ENCODE data around the gene CD7. TPM values are rescaled to one million over a fixed set of nuclear protein-coding genes. Genes with fewer than 3 reads are reported as not detected.

CD7 gene
- total and polyA plus RNA-seq, 9 donors = 0.22 to 1.4 (median 0.50) TPM

- DNase-seq = no peak
- no peaks in the 10 kb centered on the region for H3K9me3 ChIP-seq (replicated peaks; ENCODE audit: control insufficient read depth, low read depth, low read length)
- peaks cover 43% of the 10 kb centered on the region for H3K27me3 ChIP-seq (ENCODE audit: control insufficient read depth, insufficient read depth, low read length)
- 43% methylated on average over 55 of the region's 65 CpGs for WGBS (ENCODE audit: insufficient coverage)
- H3K4me3 ChIP-seq (ENCODE audit: low read length) = no peak overlapping the region
- H3K36me3 ChIP-seq (ENCODE audit: control insufficient read depth, insufficient read depth, low read length) = no peaks in the 10 kb centered on the region
- peaks cover 6% of the 10 kb centered on the region for H3K4me1 ChIP-seq (ENCODE audit: control insufficient read depth, insufficient read depth, low read length)
- H3K27ac ChIP-seq (ENCODE audit: low read length) = no peak overlapping the region
Measured at GRCh38 chr17:82320956-82321927, 3.8 kb upstream of the CD7 start.

GRCh38 chr17:82320140-82320840 is 2.9 kb upstream of the CD7 start:
- H3K27me3 ChIP-seq (ENCODE audit: control insufficient read depth, insufficient read depth, low read length) = peaks cover 49% of the 10 kb centered on the region
- H3K36me3 ChIP-seq (ENCODE audit: control insufficient read depth, insufficient read depth, low read length) = no peaks in the 10 kb centered on the region
- no peak overlapping the region for H3K4me3 ChIP-seq (ENCODE audit: low read length)
- DNase-seq = no peak
- H3K4me1 ChIP-seq (ENCODE audit: control insufficient read depth, insufficient read depth, low read length) = peaks cover 9% of the 10 kb centered on the region
- H3K27ac ChIP-seq (ENCODE audit: low read length) = no peak overlapping the region
- no peaks in the 10 kb centered on the region for H3K9me3 ChIP-seq (replicated peaks; ENCODE audit: control insufficient read depth, low read depth, low read length)
- 70% methylated on average over 22 of the region's 26 CpGs for WGBS (ENCODE audit: insufficient coverage)

- H3K4me3 ChIP-seq (ENCODE audit: low read length) = no peak overlapping the region
- H3K27me3 ChIP-seq (ENCODE audit: control insufficient read depth, insufficient read depth, low read length) = peaks cover 55% of the 10 kb centered on the region
- H3K36me3 ChIP-seq (ENCODE audit: control insufficient read depth, insufficient read depth, low read length) = no peaks in the 10 kb centered on the region
- no peaks in the 10 kb centered on the region for H3K9me3 ChIP-seq (replicated peaks; ENCODE audit: control insufficient read depth, low read depth, low read length)
- 94% methylated on average over 27 of the region's 35 CpGs for WGBS (ENCODE audit: insufficient coverage)
- no peak for DNase-seq
- peaks cover 9% of the 10 kb centered on the region for H3K4me1 ChIP-seq (ENCODE audit: control insufficient read depth, insufficient read depth, low read length)
- no peak overlapping the region for H3K27ac ChIP-seq (ENCODE audit: low read length)
Measured at GRCh38 chr17:82319619-82320062, 2.2 kb upstream of the CD7 start.

GRCh38 chr17:82318772-82319606 is 1.6 kb upstream of the CD7 start:
- Histone ChIP-seq H3K4me1 (ENCODE audit: control insufficient read depth, insufficient read depth, low read length) (peaks cover 9% of the 10 kb centered on the region), H3K36me3 (ENCODE audit: control insufficient read depth, insufficient read depth, low read length) (no peaks in the 10 kb centered on the region), H3K27me3 (ENCODE audit: control insufficient read depth, insufficient read depth, low read length) (peaks cover 56% of the 10 kb centered on the region), H3K4me3 (ENCODE audit: low read length) (no peak overlapping the region), H3K27ac (ENCODE audit: low read length) (no peak overlapping the region), H3K9me3 (replicated peaks; ENCODE audit: control insufficient read depth, low read depth, low read length) (no peaks in the 10 kb centered on the region)
- no peak for DNase-seq
- 95% methylated on average over 76 of the region's 76 CpGs for WGBS (ENCODE audit: insufficient coverage)

GRCh38 chr17:82318169-82318498 is 726 bp upstream of the CD7 start:
- Histone ChIP-seq H3K36me3 (ENCODE audit: control insufficient read depth, insufficient read depth, low read length) (no peaks in the 10 kb centered on the region), H3K4me1 (ENCODE audit: control insufficient read depth, insufficient read depth, low read length) (peaks cover 9% of the 10 kb centered on the region), H3K4me3 (ENCODE audit: low read length) (no peak overlapping the region), H3K27ac (ENCODE audit: low read length) (no peak overlapping the region), H3K27me3 (ENCODE audit: control insufficient read depth, insufficient read depth, low read length) (peaks cover 58% of the 10 kb centered on the region), H3K9me3 (replicated peaks; ENCODE audit: control insufficient read depth, low read depth, low read length) (no peaks in the 10 kb centered on the region)
- 90% methylated on average over 20 of the region's 20 CpGs for WGBS (ENCODE audit: insufficient coverage)
- DNase-seq = no peak

- Histone ChIP-seq H3K4me1 (ENCODE audit: control insufficient read depth, insufficient read depth, low read length) (peaks cover 9% of the 10 kb centered on the region), H3K36me3 (ENCODE audit: control insufficient read depth, insufficient read depth, low read length) (no peaks in the 10 kb centered on the region), H3K4me3 (ENCODE audit: low read length) (no peak overlapping the region), H3K9me3 (replicated peaks; ENCODE audit: control insufficient read depth, low read depth, low read length) (no peaks in the 10 kb centered on the region), H3K27ac (ENCODE audit: low read length) (no peak overlapping the region), H3K27me3 (ENCODE audit: control insufficient read depth, insufficient read depth, low read length) (peaks cover 52% of the 10 kb centered on the region)
- WGBS (ENCODE audit: insufficient coverage) = 69% methylated on average over 23 of the region's 29 CpGs
- no peak for DNase-seq
Measured at GRCh38 chr17:82316651-82317393, 586 bp downstream of the CD7 start.

GRCh38 chr17:82315703-82316358 is 1.6 kb downstream of the CD7 start:
- no peak overlapping the region for H3K27ac ChIP-seq (ENCODE audit: low read length)
- H3K27me3 ChIP-seq (ENCODE audit: control insufficient read depth, insufficient read depth, low read length) = peaks cover 48% of the 10 kb centered on the region
- no peaks in the 10 kb centered on the region for H3K36me3 ChIP-seq (ENCODE audit: control insufficient read depth, insufficient read depth, low read length)
- 7% methylated on average over 28 of the region's 36 CpGs for WGBS (ENCODE audit: insufficient coverage)
- no peaks in the 10 kb centered on the region for H3K9me3 ChIP-seq (replicated peaks; ENCODE audit: control insufficient read depth, low read depth, low read length)
- no peak overlapping the region for H3K4me3 ChIP-seq (ENCODE audit: low read length)
- no peak for DNase-seq
- H3K4me1 ChIP-seq (ENCODE audit: control insufficient read depth, insufficient read depth, low read length) = peaks cover 9% of the 10 kb centered on the region

GRCh38 chr17:82314727-82315605 is 2.4 kb downstream of the CD7 start:
- H3K27me3 ChIP-seq (ENCODE audit: control insufficient read depth, insufficient read depth, low read length) = peaks cover 47% of the 10 kb centered on the region
- no peak overlapping the region for H3K27ac ChIP-seq (ENCODE audit: low read length)
- no peak overlapping the region for H3K4me3 ChIP-seq (ENCODE audit: low read length)
- no peaks in the 10 kb centered on the region for H3K36me3 ChIP-seq (ENCODE audit: control insufficient read depth, insufficient read depth, low read length)
- WGBS (ENCODE audit: insufficient coverage) = 49% methylated on average over 28 of the region's 32 CpGs
- H3K9me3 ChIP-seq (replicated peaks; ENCODE audit: control insufficient read depth, low read depth, low read length) = no peaks in the 10 kb centered on the region
- H3K4me1 ChIP-seq (ENCODE audit: control insufficient read depth, insufficient read depth, low read length) = peaks cover 9% of the 10 kb centered on the region
- no peak for DNase-seq
